GM19025 (cell line): ENCODE results near the gene SPDEF.

Experiments
- ATAC-seq: cut with Tn5 transposase; IDR thresholded peaks from one replicate; pipeline ENCODE4 v1.9.1; 2021; ENCODE audit warnings: mild to moderate bottlenecking, low read depth, moderate library complexity; ENCODE audit not compliant: unreplicated experiment

The SPDEF gene

GRCh38 chr6:34583861-34584604 lies 27.9 kb upstream of the SPDEF start:
- ATAC-seq: no peak

GRCh38 chr6:34583461-34583860 lies 27.3 kb upstream of the SPDEF start:
- ATAC-seq: no peak

- ATAC-seq: no peak
Measured at GRCh38 chr6:34581561-34581920, 25.4 kb upstream of the SPDEF start.

- ATAC-seq: no peak
Measured at GRCh38 chr6:34580707-34581560, 24.8 kb upstream of the SPDEF start.

- no peak for ATAC-seq
Measured at GRCh38 chr6:34578445-34579262, 22.5 kb upstream of the SPDEF start.

- no peak for ATAC-seq
Measured at GRCh38 chr6:34576286-34576955, 20.3 kb upstream of the SPDEF start.

GRCh38 chr6:34575326-34575725 lies 19.2 kb upstream of the SPDEF start:
- ATAC-seq: no peak

- no peak for ATAC-seq
Measured at GRCh38 chr6:34574647-34575293, 18.6 kb upstream of the SPDEF start.

- ATAC-seq: no peak
Measured at GRCh38 chr6:34573567-34574183, 17.5 kb upstream of the SPDEF start.

- no peak for ATAC-seq
Measured at GRCh38 chr6:34572585-34572984, 16.5 kb upstream of the SPDEF start.

GRCh38 chr6:34572021-34572420 lies 15.9 kb upstream of the SPDEF start:
- ATAC-seq: no peak

GRCh38 chr6:34571388-34571787 lies 15.3 kb upstream of the SPDEF start:
- ATAC-seq: no peak

- ATAC-seq: no peak
Measured at GRCh38 chr6:34570066-34570833, 14.1 kb upstream of the SPDEF start.

GRCh38 chr6:34569361-34569973 lies 13.3 kb upstream of the SPDEF start:
- no peak for ATAC-seq

GRCh38 chr6:34568341-34569201 lies 12.4 kb upstream of the SPDEF start:
- ATAC-seq: no peak

GRCh38 chr6:34566830-34567546 lies 10.9 kb upstream of the SPDEF start:
- no peak for ATAC-seq

GRCh38 chr6:34565722-34566137 lies 9.6 kb upstream of the SPDEF start:
- no peak for ATAC-seq
